ENCODE measurements around the gene CCDC92. TPM values are rescaled to one million over a fixed set of nuclear protein-coding genes. Genes with fewer than 3 reads are reported as not detected.

The CCDC92 gene
- total RNA-seq, 3 donors from 2014 or later, result 17.7 to 47.2 (median 25.6) TPM

- DNase-seq, result no peak
- Histone ChIP-seq H3K9me3 (no peaks in the 10 kb centered on the region), H3K36me3 (ENCODE audit: low read depth) (no peaks in the 10 kb centered on the region), H3K4me1 (ENCODE audit: low read depth) (no peaks in the 10 kb centered on the region), H3K4me3 (no peak overlapping the region)
- intact Hi-C loops (cut with DNase I, micrococcal nuclease), result loop anchor here in 1 of 2 donors (10.0 kb wide), 1 partner anchor 81 kb away; no protein-coding TSS in a partner anchor
- no peak for ATAC-seq
- TF ChIP-seq, protein P1, sequence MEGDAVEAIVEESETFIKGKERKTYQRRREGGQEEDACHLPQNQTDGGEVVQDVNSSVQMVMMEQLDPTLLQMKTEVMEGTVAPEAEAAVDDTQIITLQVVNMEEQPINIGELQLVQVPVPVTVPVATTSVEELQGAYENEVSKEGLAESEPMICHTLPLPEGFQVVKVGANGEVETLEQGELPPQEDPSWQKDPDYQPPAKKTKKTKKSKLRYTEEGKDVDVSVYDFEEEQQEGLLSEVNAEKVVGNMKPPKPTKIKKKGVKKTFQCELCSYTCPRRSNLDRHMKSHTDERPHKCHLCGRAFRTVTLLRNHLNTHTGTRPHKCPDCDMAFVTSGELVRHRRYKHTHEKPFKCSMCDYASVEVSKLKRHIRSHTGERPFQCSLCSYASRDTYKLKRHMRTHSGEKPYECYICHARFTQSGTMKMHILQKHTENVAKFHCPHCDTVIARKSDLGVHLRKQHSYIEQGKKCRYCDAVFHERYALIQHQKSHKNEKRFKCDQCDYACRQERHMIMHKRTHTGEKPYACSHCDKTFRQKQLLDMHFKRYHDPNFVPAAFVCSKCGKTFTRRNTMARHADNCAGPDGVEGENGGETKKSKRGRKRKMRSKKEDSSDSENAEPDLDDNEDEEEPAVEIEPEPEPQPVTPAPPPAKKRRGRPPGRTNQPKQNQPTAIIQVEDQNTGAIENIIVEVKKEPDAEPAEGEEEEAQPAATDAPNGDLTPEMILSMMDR (IDR thresholded peaks at IDR 0.05), result no peak
Observed at GRCh38 chr12:123903301-123904065, 69.1 kb downstream of the CCDC92 start.

DNA sequence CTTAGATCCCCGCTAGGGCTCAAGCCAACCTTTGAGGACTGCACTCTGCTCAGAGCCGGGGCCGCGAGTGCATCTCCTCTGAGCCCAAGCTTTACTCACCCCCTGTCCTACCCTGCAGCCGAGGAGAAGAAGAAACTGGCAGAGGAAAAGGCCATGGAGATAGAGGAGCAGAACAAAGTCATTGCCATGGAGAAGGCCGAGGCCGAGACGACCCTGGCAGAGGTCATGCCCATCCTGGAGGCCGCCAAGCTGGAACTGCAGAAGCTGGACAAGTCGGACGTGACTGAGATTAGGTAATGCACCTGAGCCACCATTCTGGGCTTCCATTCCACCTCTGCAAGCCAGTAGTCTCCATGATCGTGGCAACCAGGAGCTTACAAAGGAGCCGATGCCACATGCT, 69.8 kb downstream of the CCDC92 start:
- Histone ChIP-seq H3K4me1 (ENCODE audit: low read depth) (no peaks in the 10 kb centered on the region), H3K9me3 (no peaks in the 10 kb centered on the region), H3K4me3 (no peak overlapping the region), H3K36me3 (ENCODE audit: low read depth) (no peaks in the 10 kb centered on the region)
- no peak for DNase-seq
- no peak for ATAC-seq
- intact Hi-C loops (cut with DNase I, micrococcal nuclease), result loop anchor here in 1 of 2 donors (10.0 kb wide), 1 partner anchor 82 kb away; no protein-coding TSS in a partner anchor
- TF ChIP-seq, protein P1 (IDR thresholded peaks at IDR 0.05), result no peak

GRCh38 chr12:123900871-123901376, 71.7 kb downstream of the CCDC92 start:
- TF ChIP-seq, protein P1 (IDR thresholded peaks at IDR 0.05), result no peak
- no peaks in the 10 kb centered on the region for H3K36me3 ChIP-seq (ENCODE audit: low read depth)
- ATAC-seq, result peak; percentile 15
- DNase-seq, result no peak
- intact Hi-C loops (cut with DNase I, micrococcal nuclease), result loop anchor here in 1 of 2 donors (10.0 kb wide), 1 partner anchor 84 kb away; no protein-coding TSS in a partner anchor
- H3K9me3 ChIP-seq, result no peaks in the 10 kb centered on the region
- H3K4me3 ChIP-seq, result no peak overlapping the region
- H3K4me1 ChIP-seq (ENCODE audit: low read depth), result no peaks in the 10 kb centered on the region

GRCh38 chr12:123899368-123899767, 73.3 kb downstream of the CCDC92 start:
- H3K9me3 ChIP-seq, result no peaks in the 10 kb centered on the region
- no peak overlapping the region for H3K4me3 ChIP-seq
- H3K36me3 ChIP-seq (ENCODE audit: low read depth), result no peaks in the 10 kb centered on the region
- TF ChIP-seq, protein P1 (IDR thresholded peaks at IDR 0.05), result no peak
- DNase-seq, result no peak
- ATAC-seq, result no peak
- H3K4me1 ChIP-seq (ENCODE audit: low read depth), result no peaks in the 10 kb centered on the region
- intact Hi-C loops (cut with DNase I, micrococcal nuclease), result no loop called here

- H3K4me3 ChIP-seq, result no peak overlapping the region
- DNase-seq (no peak), ATAC-seq (no peak)
- intact Hi-C loops (cut with DNase I, micrococcal nuclease), result no loop called here
- no peaks in the 10 kb centered on the region for H3K36me3 ChIP-seq (ENCODE audit: low read depth)
- H3K4me1 ChIP-seq (ENCODE audit: low read depth), result no peaks in the 10 kb centered on the region
- TF ChIP-seq, protein P1 (IDR thresholded peaks at IDR 0.05), result no peak
- H3K9me3 ChIP-seq, result no peaks in the 10 kb centered on the region
Observed at GRCh38 chr12:123898673-123899072, 74.0 kb downstream of the CCDC92 start.
